HepG2 (cell line): ENCODE results near the gene HEXIM1. TPM values are rescaled to one million over a fixed set of nuclear protein-coding genes. Genes with fewer than 3 reads are reported as not detected.
A peak's percentile ranks its signal among the peaks of the same experiment; 100 is the strongest.

Experiments used
- KDM2A ChIP-seq: sonication (generic); formaldehyde crosslinking; IDR thresholded peaks from 2 replicates; pipeline ENCODE4 v1.4.0; 2020; ENCODE audit warnings: low read depth, missing genetic modification reagents, borderline replicate concordance
- MIXL1 ChIP-seq: IDR thresholded peaks from 2 replicates; pipeline ENCODE4 v1.6.1; 2016
- MZF1 ChIP-seq: sonication (generic); formaldehyde crosslinking; IDR thresholded peaks from 2 replicates; pipeline ENCODE4 v1.8.1; 2023; ENCODE audit warnings: mild to moderate bottlenecking, missing genetic modification reagents, borderline replicate concordance
- NAIF1 ChIP-seq: sonication (generic); formaldehyde crosslinking; IDR thresholded peaks from 2 replicates; pipeline ENCODE4 v1.5.0; 2020; ENCODE audit warnings: mild to moderate bottlenecking, missing genetic modification reagents, borderline replicate concordance
- ZBTB4 ChIP-seq: sonication (generic); formaldehyde crosslinking; IDR thresholded peaks from 2 replicates; pipeline ENCODE4 v1.4.0; 2020; ENCODE audit warnings: missing genetic modification reagents, mild to moderate bottlenecking, borderline replicate concordance
- ZFP37 ChIP-seq: sonication (generic); formaldehyde crosslinking; IDR thresholded peaks from 2 replicates; pipeline ENCODE4 v1.4.0; 2020; ENCODE audit warnings: missing genetic modification reagents, borderline replicate concordance
- ZFP62 ChIP-seq: sonication (generic); formaldehyde crosslinking; IDR thresholded peaks from 2 replicates; pipeline ENCODE4 v1.4.0; 2020; ENCODE audit warnings: missing genetic modification reagents
- ZNF225 ChIP-seq: sonication (generic); formaldehyde crosslinking; IDR thresholded peaks from 2 replicates; pipeline ENCODE4 v1.4.0; 2020; ENCODE audit warnings: mild to moderate bottlenecking, missing genetic modification reagents
- ZNF333 ChIP-seq: sonication (generic); formaldehyde crosslinking; IDR thresholded peaks from 2 replicates; pipeline ENCODE4 v1.4.0; 2020; ENCODE audit warnings: mild to moderate bottlenecking, missing genetic modification reagents, borderline replicate concordance
- ZNF432 ChIP-seq: sonication (generic); formaldehyde crosslinking; IDR thresholded peaks from 2 replicates; pipeline ENCODE4 v1.5.0; 2020; ENCODE audit warnings: missing genetic modification reagents, mild to moderate bottlenecking, borderline replicate concordance
- polyA plus RNA-seq, 8 experiments: library from polyadenylated mRNA; depleted of rRNA in 3 of 8; stranded (reverse) in 7 of 8; unstranded in 1 of 8; fragments of >200 nt; fragmentation: Illumina TruSeq in 4 of 8; extraction: Trizol in 4 of 8; gene quantifications; 2 replicates each; pipeline versions ENCODE4 v1.2.1 to v1.2.3, GENCODE V29; 2011 to 2016; ENCODE audit warnings: low read depth in 4 of 8, missing spikeins in 1 of 8, mixed read lengths in 1 of 8; ENCODE audit not compliant: insufficient read depth in 1 of 8
- total RNA-seq, 5 experiments: library from RNA; depleted of rRNA; stranded (reverse); fragments of >200 nt; fragmentation: Illumina TruSeq; extraction: Trizol; gene quantifications; 2 replicates each; pipeline ENCODE4 v1.2.3, GENCODE V29; 2016; ENCODE audit warnings: low read depth in 1 of 5
- TF ChIP-seq, protein P1 (sequence below): sonication (generic); formaldehyde crosslinking; IDR thresholded peaks from 2 replicates; pipeline ENCODE4 v1.4.0; 2020; ENCODE audit warnings: missing genetic modification reagents
- TF ChIP-seq, protein P2 (sequence below): fragments of 450-650 bp; IDR thresholded peaks from 2 replicates; pipeline ENCODE4 v1.6.1; 2016
- TF ChIP-seq, protein P3 (sequence below): sonication (generic); formaldehyde crosslinking; IDR thresholded peaks from 2 replicates; pipeline ENCODE4 v1.4.0; 2020; ENCODE audit warnings: missing genetic modification reagents
- TF ChIP-seq, protein P4 (sequence below): IDR thresholded peaks from 2 replicates; pipeline ENCODE4 v1.4.0; 2020; ENCODE audit warnings: mild to moderate bottlenecking, missing genetic modification reagents

HEXIM1 gene
- total and polyA plus RNA-seq, 2 of the 13 experiments (the other 11 are each of a cell fraction or from before 2014, with no cell fraction given), result 10.5 to 16.6 TPM

DNA sequence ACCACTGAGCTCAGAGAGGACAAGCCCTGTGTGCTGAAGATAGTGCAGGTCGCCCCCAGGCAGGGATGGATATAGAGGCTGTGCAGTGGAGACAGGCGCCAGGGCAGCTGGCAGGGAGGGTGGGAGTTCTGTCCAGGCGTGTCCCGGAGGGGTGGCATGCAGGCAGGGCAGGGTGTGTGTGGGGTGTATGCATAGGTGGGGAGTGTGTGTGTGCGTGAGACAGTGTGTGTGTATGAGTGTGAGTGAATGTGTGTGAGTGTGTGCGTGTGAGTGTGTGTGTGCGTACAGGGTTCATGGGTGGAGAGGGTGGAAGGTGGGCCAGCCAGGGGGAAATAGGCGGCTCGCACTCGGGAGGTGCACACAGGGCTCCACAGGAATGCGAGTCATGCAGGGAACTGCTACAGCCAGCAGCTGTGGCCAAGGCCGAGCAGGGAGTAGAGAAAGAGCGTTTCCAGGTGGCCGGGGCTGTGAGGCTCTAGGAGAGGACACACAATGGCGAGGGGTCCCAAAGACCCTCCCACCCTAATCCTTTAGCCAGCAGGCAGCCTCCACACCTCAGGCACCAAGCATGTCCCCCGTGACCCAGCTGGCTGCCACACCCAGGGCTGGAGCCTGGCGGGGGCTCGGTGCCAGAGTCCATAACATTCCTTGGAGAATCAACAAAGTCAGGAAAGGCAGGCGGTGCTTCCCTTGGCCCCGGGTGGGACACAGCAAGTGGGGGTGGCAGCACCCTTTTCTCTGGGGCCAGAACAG is 20.6 kb upstream of the HEXIM1 start (continued):
- TF ChIP-seq ZNF225 (peak; percentile 21; the same call in 1 of the 2 replicates), ZFP37 (peak; percentile 54; the same call in 1 of the 2 replicates), NAIF1 (CRISPR knock-in tag) (no peak), ZBTB4 (CRISPR knock-in tag) (0 out of 2 replicates have a peak, but pooled peaks have one; percentile 11), KDM2A (CRISPR knock-in tag) (peak; percentile 46; the same call in 1 of the 2 replicates), ZNF333 (peak; percentile 70; the same call in 1 of the 2 replicates), MZF1 (CRISPR knock-in tag) (no peak), MIXL1 (no peak), ZNF432 (no peak), ZFP62 (CRISPR knock-in tag) (no peak)
- TF ChIP-seq, protein P1, sequence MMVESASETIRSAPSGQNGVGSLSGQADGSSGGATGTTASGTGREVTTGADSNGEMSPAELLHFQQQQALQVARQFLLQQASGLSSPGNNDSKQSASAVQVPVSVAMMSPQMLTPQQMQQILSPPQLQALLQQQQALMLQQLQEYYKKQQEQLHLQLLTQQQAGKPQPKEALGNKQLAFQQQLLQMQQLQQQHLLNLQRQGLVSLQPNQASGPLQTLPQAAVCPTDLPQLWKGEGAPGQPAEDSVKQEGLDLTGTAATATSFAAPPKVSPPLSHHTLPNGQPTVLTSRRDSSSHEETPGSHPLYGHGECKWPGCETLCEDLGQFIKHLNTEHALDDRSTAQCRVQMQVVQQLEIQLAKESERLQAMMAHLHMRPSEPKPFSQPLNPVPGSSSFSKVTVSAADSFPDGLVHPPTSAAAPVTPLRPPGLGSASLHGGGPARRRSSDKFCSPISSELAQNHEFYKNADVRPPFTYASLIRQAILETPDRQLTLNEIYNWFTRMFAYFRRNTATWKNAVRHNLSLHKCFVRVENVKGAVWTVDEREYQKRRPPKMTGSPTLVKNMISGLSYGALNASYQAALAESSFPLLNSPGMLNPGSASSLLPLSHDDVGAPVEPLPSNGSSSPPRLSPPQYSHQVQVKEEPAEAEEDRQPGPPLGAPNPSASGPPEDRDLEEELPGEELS (CRISPR knock-in tag), result peak; percentile 58
- TF ChIP-seq, protein P2, sequence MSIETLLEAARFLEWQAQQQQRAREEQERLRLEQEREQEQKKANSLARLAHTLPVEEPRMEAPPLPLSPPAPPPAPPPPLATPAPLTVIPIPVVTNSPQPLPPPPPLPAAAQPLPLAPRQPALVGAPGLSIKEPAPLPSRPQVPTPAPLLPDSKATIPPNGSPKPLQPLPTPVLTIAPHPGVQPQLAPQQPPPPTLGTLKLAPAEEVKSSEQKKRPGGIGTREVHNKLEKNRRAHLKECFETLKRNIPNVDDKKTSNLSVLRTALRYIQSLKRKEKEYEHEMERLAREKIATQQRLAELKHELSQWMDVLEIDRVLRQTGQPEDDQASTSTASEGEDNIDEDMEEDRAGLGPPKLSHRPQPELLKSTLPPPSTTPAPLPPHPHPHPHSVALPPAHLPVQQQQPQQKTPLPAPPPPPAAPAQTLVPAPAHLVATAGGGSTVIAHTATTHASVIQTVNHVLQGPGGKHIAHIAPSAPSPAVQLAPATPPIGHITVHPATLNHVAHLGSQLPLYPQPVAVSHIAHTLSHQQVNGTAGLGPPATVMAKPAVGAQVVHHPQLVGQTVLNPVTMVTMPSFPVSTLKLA, result peak; percentile 25; the same call in 1 of the 2 replicates
- TF ChIP-seq, protein P3, sequence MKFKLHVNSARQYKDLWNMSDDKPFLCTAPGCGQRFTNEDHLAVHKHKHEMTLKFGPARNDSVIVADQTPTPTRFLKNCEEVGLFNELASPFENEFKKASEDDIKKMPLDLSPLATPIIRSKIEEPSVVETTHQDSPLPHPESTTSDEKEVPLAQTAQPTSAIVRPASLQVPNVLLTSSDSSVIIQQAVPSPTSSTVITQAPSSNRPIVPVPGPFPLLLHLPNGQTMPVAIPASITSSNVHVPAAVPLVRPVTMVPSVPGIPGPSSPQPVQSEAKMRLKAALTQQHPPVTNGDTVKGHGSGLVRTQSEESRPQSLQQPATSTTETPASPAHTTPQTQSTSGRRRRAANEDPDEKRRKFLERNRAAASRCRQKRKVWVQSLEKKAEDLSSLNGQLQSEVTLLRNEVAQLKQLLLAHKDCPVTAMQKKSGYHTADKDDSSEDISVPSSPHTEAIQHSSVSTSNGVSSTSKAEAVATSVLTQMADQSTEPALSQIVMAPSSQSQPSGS (CRISPR knock-in tag), result peak; percentile 18; the same call in 1 of the 2 replicates
- TF ChIP-seq, protein P4, sequence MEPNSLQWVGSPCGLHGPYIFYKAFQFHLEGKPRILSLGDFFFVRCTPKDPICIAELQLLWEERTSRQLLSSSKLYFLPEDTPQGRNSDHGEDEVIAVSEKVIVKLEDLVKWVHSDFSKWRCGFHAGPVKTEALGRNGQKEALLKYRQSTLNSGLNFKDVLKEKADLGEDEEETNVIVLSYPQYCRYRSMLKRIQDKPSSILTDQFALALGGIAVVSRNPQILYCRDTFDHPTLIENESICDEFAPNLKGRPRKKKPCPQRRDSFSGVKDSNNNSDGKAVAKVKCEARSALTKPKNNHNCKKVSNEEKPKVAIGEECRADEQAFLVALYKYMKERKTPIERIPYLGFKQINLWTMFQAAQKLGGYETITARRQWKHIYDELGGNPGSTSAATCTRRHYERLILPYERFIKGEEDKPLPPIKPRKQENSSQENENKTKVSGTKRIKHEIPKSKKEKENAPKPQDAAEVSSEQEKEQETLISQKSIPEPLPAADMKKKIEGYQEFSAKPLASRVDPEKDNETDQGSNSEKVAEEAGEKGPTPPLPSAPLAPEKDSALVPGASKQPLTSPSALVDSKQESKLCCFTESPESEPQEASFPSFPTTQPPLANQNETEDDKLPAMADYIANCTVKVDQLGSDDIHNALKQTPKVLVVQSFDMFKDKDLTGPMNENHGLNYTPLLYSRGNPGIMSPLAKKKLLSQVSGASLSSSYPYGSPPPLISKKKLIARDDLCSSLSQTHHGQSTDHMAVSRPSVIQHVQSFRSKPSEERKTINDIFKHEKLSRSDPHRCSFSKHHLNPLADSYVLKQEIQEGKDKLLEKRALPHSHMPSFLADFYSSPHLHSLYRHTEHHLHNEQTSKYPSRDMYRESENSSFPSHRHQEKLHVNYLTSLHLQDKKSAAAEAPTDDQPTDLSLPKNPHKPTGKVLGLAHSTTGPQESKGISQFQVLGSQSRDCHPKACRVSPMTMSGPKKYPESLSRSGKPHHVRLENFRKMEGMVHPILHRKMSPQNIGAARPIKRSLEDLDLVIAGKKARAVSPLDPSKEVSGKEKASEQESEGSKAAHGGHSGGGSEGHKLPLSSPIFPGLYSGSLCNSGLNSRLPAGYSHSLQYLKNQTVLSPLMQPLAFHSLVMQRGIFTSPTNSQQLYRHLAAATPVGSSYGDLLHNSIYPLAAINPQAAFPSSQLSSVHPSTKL (CRISPR knock-in tag), result peak; percentile 76
